AG10803 (cell line): Measurements from ENCODE around the gene PSMB3.
A peak's percentile ranks its signal among the peaks of the same experiment; 100 is the strongest.

Experiments used
- DNase-seq: peaks from one replicate; pipeline ENCODE4 v3.0.0; 2010; ENCODE audit warnings: low read depth
- H3K4me3 ChIP-seq: 2 replicates; pipeline ENCODE4 v1.5.1; 2011; ENCODE audit warnings: mild to moderate bottlenecking, low read length, control low read depth
- CTCF ChIP-seq: conservative IDR thresholded peaks from 2 replicates; pipeline ENCODE4 v1.5.1; 2011; ENCODE audit warnings: mild to moderate bottlenecking, low read length, control low read depth, inconsistent platforms

Gene PSMB3

GRCh38 chr17:38738686-38739085, 13.9 kb upstream of the PSMB3 start:
- no peak for DNase-seq
- TF ChIP-seq CTCF = no peak
- H3K4me3 ChIP-seq = no peak overlapping the region

- DNase-seq = no peak
- no peak for TF ChIP-seq CTCF
- no peak overlapping the region for H3K4me3 ChIP-seq
Observed at GRCh38 chr17:38739305-38739704, 13.2 kb upstream of the PSMB3 start.

GRCh38 chr17:38740044-38740443, 12.5 kb upstream of the PSMB3 start:
- no peak for TF ChIP-seq CTCF
- no peak for DNase-seq
- H3K4me3 ChIP-seq = no peak overlapping the region

- TF ChIP-seq CTCF = no peak
- H3K4me3 ChIP-seq = no peak overlapping the region
- DNase-seq = no peak
Observed at GRCh38 chr17:38740806-38741205, 11.7 kb upstream of the PSMB3 start.

GRCh38 chr17:38741461-38741860, 11.1 kb upstream of the PSMB3 start:
- no peak for DNase-seq
- H3K4me3 ChIP-seq = no peak overlapping the region
- TF ChIP-seq CTCF = no peak

- no peak for TF ChIP-seq CTCF
- peak; percentile 35 for DNase-seq
- no peak overlapping the region for H3K4me3 ChIP-seq
Observed at GRCh38 chr17:38741921-38742410, 10.6 kb upstream of the PSMB3 start.

GRCh38 chr17:38742411-38743308, 9.9 kb upstream of the PSMB3 start:
- H3K4me3 ChIP-seq = no peak overlapping the region
- DNase-seq = peak; percentile 87
- TF ChIP-seq CTCF = no peak
